Large intestine (tissue), 3 donors: Measurements from ENCODE around the gene EEF1AKMT1. TPM values are rescaled to one million over a fixed set of nuclear protein-coding genes. Genes with fewer than 3 reads are reported as not detected.

Experiments used
- DNase-seq, 2 donors: peaks; one replicate each; pipeline versions ENCODE4 v3.0.0 to v3.0.0-alpha.2; 2013
- H3K27ac ChIP-seq: one replicate; pipeline ENCODE4 v1.5.1; 2013; ENCODE audit warnings: low read length
- H3K27me3 ChIP-seq: 2 replicates; pipeline ENCODE4 v1.6.1; 2013; ENCODE audit warnings: low read length; ENCODE audit not compliant: control insufficient read depth, insufficient read depth
- H3K36me3 ChIP-seq: 2 replicates; pipeline ENCODE4 v1.6.1; 2013; ENCODE audit warnings: low read length; ENCODE audit not compliant: control insufficient read depth, insufficient read depth
- H3K4me1 ChIP-seq: one replicate; pipeline ENCODE4 v1.6.1; 2013; ENCODE audit warnings: low read length; ENCODE audit not compliant: control insufficient read depth, insufficient read depth
- H3K4me3 ChIP-seq: one replicate; pipeline ENCODE4 v1.5.1; 2013; ENCODE audit warnings: low read length
- H3K9me3 ChIP-seq: one replicate; pipeline ENCODE4 v1.6.1; 2013; ENCODE audit warnings: mild to moderate bottlenecking, low read depth, low read length, moderate library complexity; ENCODE audit not compliant: control insufficient read depth
- WGBS: methylation state at CpG from one replicate; pipeline ENCODE4 v1.1.5; 2013; ENCODE audit warnings: low lambda C conversion rate; ENCODE audit not compliant: insufficient coverage; 5-methylcytosine and 5-hydroxymethylcytosine counted together
- polyA plus RNA-seq: library from polyadenylated mRNA; unstranded; fragments of 120-200 nt; gene quantifications from one replicate; pipeline ENCODE4 v1.2.1, GENCODE V29; 2013

EEF1AKMT1 gene
- polyA plus RNA-seq, 1 donor: 9.0 TPM

GRCh38 chr13:20803180-20803965 is 29.6 kb upstream of the EEF1AKMT1 start:
- Histone ChIP-seq H3K27ac (no peak overlapping the region), H3K4me3 (no peak overlapping the region), H3K27me3 (no peaks in the 10 kb centered on the region), H3K9me3 (no peaks in the 10 kb centered on the region), H3K4me1 (no peaks in the 10 kb centered on the region), H3K36me3 (peaks cover 28% of the 10 kb centered on the region)
- 83% methylated on average over 1 of the region's 3 CpGs for WGBS
- no peak for DNase-seq

GRCh38 chr13:20801707-20802106 is 27.9 kb upstream of the EEF1AKMT1 start:
- no peak for DNase-seq
- Histone ChIP-seq H3K4me3 (no peak overlapping the region), H3K4me1 (no peaks in the 10 kb centered on the region), H3K27ac (no peak overlapping the region), H3K36me3 (peaks cover 27% of the 10 kb centered on the region), H3K27me3 (no peaks in the 10 kb centered on the region), H3K9me3 (no peaks in the 10 kb centered on the region)
- no CpG with 5 or more reads among the region's 2 CpGs for WGBS

GRCh38 chr13:20799726-20800416 is 26.1 kb upstream of the EEF1AKMT1 start:
- Histone ChIP-seq H3K27ac (no peak overlapping the region), H3K4me1 (no peaks in the 10 kb centered on the region), H3K9me3 (no peaks in the 10 kb centered on the region), H3K27me3 (no peaks in the 10 kb centered on the region), H3K36me3 (peaks cover 35% of the 10 kb centered on the region), H3K4me3 (no peak overlapping the region)
- 100% methylated on average over 1 of the region's 6 CpGs for WGBS
- no peak for DNase-seq

- Histone ChIP-seq H3K27me3 (no peaks in the 10 kb centered on the region), H3K36me3 (peaks cover 37% of the 10 kb centered on the region), H3K4me3 (no peak overlapping the region), H3K27ac (no peak overlapping the region), H3K4me1 (no peaks in the 10 kb centered on the region), H3K9me3 (no peaks in the 10 kb centered on the region)
- no peak for DNase-seq
- WGBS: no CpG with 5 or more reads among the region's 4 CpGs
Observed at GRCh38 chr13:20798027-20798426, 24.3 kb upstream of the EEF1AKMT1 start.

- DNase-seq: no peak
- H3K36me3 ChIP-seq: peaks cover 37% of the 10 kb centered on the region
- 100% methylated on average over 2 of the region's 5 CpGs for WGBS
- no peak overlapping the region for H3K27ac ChIP-seq
- no peaks in the 10 kb centered on the region for H3K9me3 ChIP-seq
- no peaks in the 10 kb centered on the region for H3K27me3 ChIP-seq
- H3K4me1 ChIP-seq: no peaks in the 10 kb centered on the region
- no peak overlapping the region for H3K4me3 ChIP-seq
Observed at GRCh38 chr13:20796791-20797508, 23.2 kb upstream of the EEF1AKMT1 start.

GRCh38 chr13:20789665-20790064 is 15.9 kb upstream of the EEF1AKMT1 start:
- Histone ChIP-seq H3K36me3 (peaks cover 33% of the 10 kb centered on the region), H3K4me3 (no peak overlapping the region), H3K4me1 (no peaks in the 10 kb centered on the region), H3K9me3 (no peaks in the 10 kb centered on the region), H3K27ac (no peak overlapping the region), H3K27me3 (no peaks in the 10 kb centered on the region)
- no CpG with 5 or more reads among the region's 7 CpGs for WGBS
- no peak for DNase-seq

- DNase-seq: no peak
- Histone ChIP-seq H3K27me3 (no peaks in the 10 kb centered on the region), H3K4me1 (no peaks in the 10 kb centered on the region), H3K4me3 (no peak overlapping the region), H3K27ac (no peak overlapping the region), H3K36me3 (peaks cover 36% of the 10 kb centered on the region), H3K9me3 (no peaks in the 10 kb centered on the region)
- WGBS: no CpG with 5 or more reads among the region's 1 CpG
Observed at GRCh38 chr13:20788312-20788711, 14.6 kb upstream of the EEF1AKMT1 start.

- peaks cover 33% of the 10 kb centered on the region for H3K36me3 ChIP-seq
- H3K4me1 ChIP-seq: no peaks in the 10 kb centered on the region
- H3K9me3 ChIP-seq: no peaks in the 10 kb centered on the region
- no peak overlapping the region for H3K27ac ChIP-seq
- no peaks in the 10 kb centered on the region for H3K27me3 ChIP-seq
- no peak overlapping the region for H3K4me3 ChIP-seq
- DNase-seq: no peak
- no CpG with 5 or more reads among the region's 5 CpGs for WGBS
Observed at GRCh38 chr13:20787180-20787579, 13.4 kb upstream of the EEF1AKMT1 start.

GRCh38 chr13:20782116-20782708 is 8.5 kb upstream of the EEF1AKMT1 start:
- WGBS: no CpG with 5 or more reads among the region's 3 CpGs
- DNase-seq: no peak
- peaks cover 19% of the 10 kb centered on the region for H3K36me3 ChIP-seq
- H3K27me3 ChIP-seq: no peaks in the 10 kb centered on the region
- no peak overlapping the region for H3K27ac ChIP-seq
- no peak overlapping the region for H3K4me3 ChIP-seq
- H3K4me1 ChIP-seq: no peaks in the 10 kb centered on the region
- H3K9me3 ChIP-seq: no peaks in the 10 kb centered on the region

- DNase-seq: no peak
- Histone ChIP-seq H3K4me3 (no peak overlapping the region), H3K9me3 (no peaks in the 10 kb centered on the region), H3K27ac (no peak overlapping the region), H3K27me3 (no peaks in the 10 kb centered on the region), H3K4me1 (no peaks in the 10 kb centered on the region), H3K36me3 (peaks cover 9% of the 10 kb centered on the region)
- 100% methylated on average over 1 of the region's 1 CpG for WGBS
Observed at GRCh38 chr13:20780317-20780716, 6.6 kb upstream of the EEF1AKMT1 start.
